WTC11 (cell line): ENCODE data around the gene SLC14A1.

Source experiments
- CBFB ChIP-seq: sonication (generic); formaldehyde crosslinking; IDR thresholded peaks from 2 replicates; pipeline ENCODE4 v1.8.1; 2022; ENCODE audit warnings: mild to moderate bottlenecking, low read depth, missing genetic modification reagents
- CTCF ChIP-seq: fragments of 200-600 bp; IDR thresholded peaks from 2 replicates; pipeline ENCODE4 v1.8.0; 2022; ENCODE audit warnings: antibody characterized with exemption
- FOXJ3 ChIP-seq: sonication (generic); formaldehyde crosslinking; IDR thresholded peaks from 2 replicates; pipeline ENCODE4 v1.9.0; 2021; ENCODE audit warnings: missing genetic modification reagents, mild to moderate bottlenecking, borderline replicate concordance
- NFE2L1 ChIP-seq: sonication (generic); formaldehyde crosslinking; IDR thresholded peaks from 2 replicates; pipeline ENCODE4 v1.8.1; 2023; ENCODE audit warnings: missing genetic modification reagents
- SP1 ChIP-seq: sonication (generic); formaldehyde crosslinking; conservative IDR thresholded peaks from 2 replicates; pipeline ENCODE4 v1.8.1; 2022; ENCODE audit warnings: missing genetic modification reagents
- TEAD1 ChIP-seq: sonication (generic); formaldehyde crosslinking; IDR thresholded peaks from 2 replicates; pipeline ENCODE4 v1.8.0; 2022; ENCODE audit warnings: mild to moderate bottlenecking, missing genetic modification reagents
- ZNF121 ChIP-seq: sonication (generic); formaldehyde crosslinking; IDR thresholded peaks from 2 replicates; pipeline ENCODE4 v1.8.0; 2023; ENCODE audit warnings: missing genetic modification reagents
- ZNF138 ChIP-seq: sonication (generic); formaldehyde crosslinking; conservative IDR thresholded peaks from 2 replicates; pipeline ENCODE4 v1.8.1; 2022; ENCODE audit warnings: mild to moderate bottlenecking, moderate library complexity, missing genetic modification reagents

GRCh38 chr18:45757005-45757404 lies 33.0 kb downstream of the SLC14A1 start:
- no peak for TF ChIP-seq NFE2L1
- TF ChIP-seq SP1 (CRISPR knock-in tag), result no peak
- no peak for TF ChIP-seq ZNF121
- no peak for TF ChIP-seq CBFB (CRISPR knock-in tag)
- no peak for TF ChIP-seq FOXJ3
- no peak for TF ChIP-seq CTCF
- TF ChIP-seq TEAD1 (CRISPR knock-in tag), result no peak
- no peak for TF ChIP-seq ZNF138 (CRISPR knock-in tag)
